ENCODE results near the gene CFAP97D1. TPM values are rescaled to one million over a fixed set of nuclear protein-coding genes. Genes with fewer than 3 reads are reported as not detected.

CFAP97D1 gene
- polyA plus RNA-seq, 1 experiment = 0.02 TPM

- CTCF ChIA-PET = no interaction called here
- H3K9me3 ChIP-seq (ENCODE audit: control insufficient read depth, insufficient read depth, low read length) = no peaks in the 10 kb centered on the region
- H3K27me3 ChIP-seq (ENCODE audit: control insufficient read depth, insufficient read depth, low read length) = no peaks in the 10 kb centered on the region
- POLR2A ChIA-PET = no interaction called here
- H3K27ac ChIP-seq (ENCODE audit: low read depth, low read length) = no peak overlapping the region
- no peak for TF ChIP-seq CTCF (IDR thresholded peaks at IDR 0.05; ENCODE audit: low read depth, low read length)
- H3K4me3 ChIP-seq (ENCODE audit: low read depth, low read length) = no peak overlapping the region
- DNase-seq (ENCODE audit: low read depth, low spot score) = no peak
Measured at GRCh38 chr17:43822570-43823190, 42.4 kb downstream of the CFAP97D1 start.

GRCh38 chr17:43823350-43824084, 43.3 kb downstream of the CFAP97D1 start:
- CTCF ChIA-PET = no interaction called here
- Histone ChIP-seq H3K9me3 (ENCODE audit: control insufficient read depth, insufficient read depth, low read length) (no peaks in the 10 kb centered on the region), H3K4me3 (ENCODE audit: low read depth, low read length) (no peak overlapping the region), H3K27ac (ENCODE audit: low read depth, low read length) (no peak overlapping the region), H3K27me3 (ENCODE audit: control insufficient read depth, insufficient read depth, low read length) (no peaks in the 10 kb centered on the region)
- POLR2A ChIA-PET = no interaction called here
- no peak for TF ChIP-seq CTCF (IDR thresholded peaks at IDR 0.05; ENCODE audit: low read depth, low read length)
- no peak for DNase-seq (ENCODE audit: low read depth, low spot score)

- CTCF ChIA-PET = no interaction called here
- Histone ChIP-seq H3K9me3 (ENCODE audit: control insufficient read depth, insufficient read depth, low read length) (no peaks in the 10 kb centered on the region; the same call in 1 of the 2 replicates), H3K27ac (ENCODE audit: low read depth, low read length) (no peak overlapping the region), H3K27me3 (ENCODE audit: control insufficient read depth, insufficient read depth, low read length) (no peaks in the 10 kb centered on the region), H3K4me3 (ENCODE audit: low read depth, low read length) (no peak overlapping the region)
- no peak for DNase-seq (ENCODE audit: low read depth, low spot score)
- TF ChIP-seq CTCF (IDR thresholded peaks at IDR 0.05; ENCODE audit: low read depth, low read length) = no peak
- POLR2A ChIA-PET = no interaction called here
Measured at GRCh38 chr17:43825567-43825966, 45.3 kb downstream of the CFAP97D1 start.

- no peak for DNase-seq (ENCODE audit: low read depth, low spot score)
- Histone ChIP-seq H3K4me3 (ENCODE audit: low read depth, low read length) (no peak overlapping the region), H3K27me3 (ENCODE audit: control insufficient read depth, insufficient read depth, low read length) (no peaks in the 10 kb centered on the region), H3K27ac (ENCODE audit: low read depth, low read length) (no peak overlapping the region), H3K9me3 (ENCODE audit: control insufficient read depth, insufficient read depth, low read length) (no peaks in the 10 kb centered on the region; the same call in 1 of the 2 replicates)
- CTCF ChIA-PET = interaction anchor here (0.7 kb wide), 2 partner anchors 20 to 290 kb away, joined by 3 read pairs; partner anchors contain the start of gene CD300LG
- POLR2A ChIA-PET = no interaction called here
- no peak for TF ChIP-seq CTCF (IDR thresholded peaks at IDR 0.05; ENCODE audit: low read depth, low read length)
Measured at GRCh38 chr17:43826206-43826605, 46.0 kb downstream of the CFAP97D1 start.

- Histone ChIP-seq H3K27ac (ENCODE audit: low read depth, low read length) (no peak overlapping the region), H3K9me3 (ENCODE audit: control insufficient read depth, insufficient read depth, low read length) (no peaks in the 10 kb centered on the region; the same call in 1 of the 2 replicates), H3K27me3 (ENCODE audit: control insufficient read depth, insufficient read depth, low read length) (no peaks in the 10 kb centered on the region), H3K4me3 (ENCODE audit: low read depth, low read length) (no peak overlapping the region)
- POLR2A ChIA-PET = no interaction called here
- CTCF ChIA-PET = no interaction called here
- no peak for DNase-seq (ENCODE audit: low read depth, low spot score)
- TF ChIP-seq CTCF (IDR thresholded peaks at IDR 0.05; ENCODE audit: low read depth, low read length) = no peak
Measured at GRCh38 chr17:43827596-43827995, 47.4 kb downstream of the CFAP97D1 start.
